ENCODE measurements around the gene ANLN. TPM values are rescaled to one million over a fixed set of nuclear protein-coding genes. Genes with fewer than 3 reads are reported as not detected.

ANLN gene
- total and polyA plus RNA-seq, 2 experiments from 2014 or later = 26.9 to 66.7 TPM

GRCh38 chr7:36484265-36484664 is 94.6 kb downstream of the ANLN start:
- no peaks in the 10 kb centered on the region for H3K4me1 ChIP-seq (ENCODE audit: insufficient read depth)
- no peaks in the 10 kb centered on the region for H4K20me1 ChIP-seq (replicated peaks; ENCODE audit: insufficient read depth)
- H3K4me3 ChIP-seq = no peak overlapping the region
- H3F3A ChIP-seq (replicated peaks; ENCODE audit: low read depth) = no peaks in the 10 kb centered on the region
- H3K27me3 ChIP-seq (ENCODE audit: insufficient read depth) = no peaks in the 10 kb centered on the region
- H3K4me2 ChIP-seq = no peak overlapping the region
- H3K27me3 Mint-ChIP-seq (ENCODE audit: insufficient read depth, low read depth, poor library complexity) = peaks cover 2% of the 10 kb centered on the region
- no peak overlapping the region for H3K27ac ChIP-seq (ENCODE audit: low read depth)
- no peak overlapping the region for H3K27ac Mint-ChIP-seq
- ATAC-seq (no peak), DNase-seq (ENCODE audit: low spot score) (no peak)
- H3K79me2 ChIP-seq (replicated peaks; ENCODE audit: insufficient read depth) = no peaks in the 10 kb centered on the region
- no peak overlapping the region for H3K4me3 Mint-ChIP-seq
- TF ChIP-seq CTCF (conservative IDR thresholded peaks at IDR 0.05; ENCODE audit: low read depth in 2 of 2) (no peak), ZNF331 (CRISPR knock-in tag; IDR thresholded peaks at IDR 0.05; ENCODE audit: low read depth) (no peak), CREB1 (CRISPR knock-in tag; IDR thresholded peaks at IDR 0.05; ENCODE audit: low read depth) (no peak), ZNF462 (CRISPR knock-in tag; IDR thresholded peaks at IDR 0.05) (no peak), STAT1 (IDR thresholded peaks at IDR 0.05; ENCODE audit: unreplicated experiment) (no peak), EZH2 (IDR thresholded peaks at IDR 0.05; ENCODE audit: low read depth, unreplicated experiment) (no peak), NANOG (IDR thresholded peaks at IDR 0.05; ENCODE audit: borderline replicate concordance) (no peak), ZNF114 (CRISPR knock-in tag; IDR thresholded peaks at IDR 0.05) (no peak), JUNB (IDR thresholded peaks at IDR 0.05; ENCODE audit: unreplicated experiment) (no peak), REST (IDR thresholded peaks at IDR 0.05; ENCODE audit: unreplicated experiment) (no peak), POLR2AphosphoS5 (IDR thresholded peaks at IDR 0.05; ENCODE audit: low read depth) (no peak), EZH2phosphoT487 (IDR thresholded peaks at IDR 0.05; ENCODE audit: unreplicated experiment) (no peak), ETS1 (IDR thresholded peaks at IDR 0.05) (no peak)
- no peak overlapping the region for H2AFZ ChIP-seq
- H3K4me1 Mint-ChIP-seq = no peaks in the 10 kb centered on the region
- no peaks in the 10 kb centered on the region for H3K36me3 Mint-ChIP-seq (ENCODE audit: low read depth)
- H3K9me3 Mint-ChIP-seq = peaks cover 6% of the 10 kb centered on the region; the same call in 2 of the 3 replicates
- H3K36me3 ChIP-seq (ENCODE audit: insufficient read depth) = no peaks in the 10 kb centered on the region
- 0 out of 2 replicates have a peak, but pooled peaks cover 5% of the 10 kb centered on the region for H3K9me2 ChIP-seq (ENCODE audit: insufficient read depth)
